HEK293T (cell line): ENCODE data around the gene KRT35.

Experiments used
- ARNT ChIP-seq: fragments of 450-650 bp; IDR thresholded peaks from 2 replicates; pipeline ENCODE4 v1.6.1; 2017; ENCODE audit warnings: mild to moderate bottlenecking
- FOXM1 ChIP-seq: fragments of 450-650 bp; IDR thresholded peaks from 2 replicates; pipeline ENCODE4 v1.6.1; 2017; ENCODE audit warnings: mild to moderate bottlenecking, borderline replicate concordance
- HDGF ChIP-seq: fragments of 450-650 bp; IDR thresholded peaks from 2 replicates; pipeline ENCODE4 v1.6.1; 2017; ENCODE audit warnings: antibody characterized with exemption, borderline replicate concordance
- L3MBTL2 ChIP-seq: fragments of 450-650 bp; conservative IDR thresholded peaks from 2 replicates; pipeline ENCODE4 v1.6.1; 2016; ENCODE audit warnings: mild to moderate bottlenecking
- LEF1 ChIP-seq: fragments of 450-650 bp; IDR thresholded peaks from 2 replicates; pipeline ENCODE4 v1.6.1; 2017; ENCODE audit warnings: mild to moderate bottlenecking, borderline replicate concordance
- NFRKB ChIP-seq: fragments of 450-650 bp; IDR thresholded peaks from 2 replicates; pipeline ENCODE4 v1.6.1; 2016; ENCODE audit warnings: mild to moderate bottlenecking, moderate library complexity
- SP1 ChIP-seq: fragments of 450-650 bp; IDR thresholded peaks from 2 replicates; pipeline ENCODE4 v1.6.1; 2017
- SUZ12 ChIP-seq: fragments of 450-650 bp; IDR thresholded peaks from 2 replicates; pipeline ENCODE4 v1.6.1; 2016; ENCODE audit warnings: mild to moderate bottlenecking
- ZNF384 ChIP-seq: fragments of 450-650 bp; IDR thresholded peaks from 2 replicates; pipeline ENCODE4 v1.6.1; 2016

DNA sequence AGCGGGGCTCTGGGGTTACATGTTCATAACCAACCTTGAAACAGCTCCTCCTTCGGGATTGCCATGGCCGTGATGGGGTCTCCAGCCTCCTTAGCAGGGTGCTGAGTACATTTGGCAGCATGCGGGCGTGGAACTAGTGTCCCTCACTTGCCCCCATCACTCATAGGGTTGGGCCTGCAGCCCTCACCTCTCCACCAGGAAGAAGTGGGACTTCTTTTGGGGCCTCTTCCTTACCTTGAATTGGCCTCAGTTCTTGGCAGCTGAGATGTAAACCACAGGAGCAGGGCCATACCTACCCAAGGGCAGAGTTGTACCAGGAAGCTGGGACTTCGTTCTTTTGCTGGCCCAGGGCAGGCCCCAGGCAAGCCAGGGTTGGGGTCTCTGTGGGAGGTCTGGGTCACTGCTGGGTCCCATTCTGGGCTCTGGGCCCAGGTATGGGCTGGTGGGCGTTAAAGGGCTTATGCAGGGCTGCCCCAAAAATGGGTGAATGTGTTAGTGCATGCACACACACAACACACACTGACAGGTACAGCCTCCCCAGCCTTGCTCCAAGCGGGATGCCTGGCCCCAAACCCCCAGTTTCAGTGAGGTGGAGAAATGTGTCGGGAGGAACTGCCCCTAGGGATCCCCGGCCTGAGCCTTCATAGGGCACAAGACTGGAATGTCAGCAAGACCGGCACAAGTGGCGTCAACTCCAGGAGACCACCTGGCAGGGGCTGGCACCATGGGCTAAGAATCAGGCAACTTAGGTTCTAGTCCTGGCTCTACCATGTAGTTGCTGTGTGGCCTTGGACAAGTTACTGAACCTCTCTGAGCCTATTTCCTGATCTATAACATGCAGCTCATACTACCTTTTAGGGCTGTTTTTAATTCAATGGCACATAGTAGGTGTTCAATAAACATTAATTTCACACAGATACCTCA is 41.6 kb upstream of the KRT35 start:
- no peak for TF ChIP-seq ZNF384
- no peak for TF ChIP-seq HDGF
- TF ChIP-seq NFRKB, result no peak
- no peak for TF ChIP-seq SUZ12
- TF ChIP-seq ARNT, result no peak
- TF ChIP-seq SP1, result no peak
- TF ChIP-seq LEF1, result no peak
- no peak for TF ChIP-seq L3MBTL2
- no peak for TF ChIP-seq FOXM1
